SHP77 treated with DMSO at 0.1 percent for 48 hours (cell line): ENCODE results near the gene SNRPA1.

Experiments used
- DNase-seq: peaks from one replicate; lab custom pipeline; 2025; lab: John Stamatoyannopoulos, UW

SNRPA1 gene

GRCh38 chr15:101242160-101242998 is 52.7 kb downstream of the SNRPA1 start:
- DNase-seq = no peak

GRCh38 chr15:101240358-101240757 is 54.7 kb downstream of the SNRPA1 start:
- DNase-seq = no peak

- DNase-seq = no peak
Observed at GRCh38 chr15:101239724-101240136, 55.3 kb downstream of the SNRPA1 start.

GRCh38 chr15:101237251-101237650 is 57.8 kb downstream of the SNRPA1 start:
- DNase-seq = no peak

GRCh38 chr15:101233651-101234280 is 61.3 kb downstream of the SNRPA1 start:
- DNase-seq = no peak

- DNase-seq = no peak
Observed at GRCh38 chr15:101232677-101233076, 62.4 kb downstream of the SNRPA1 start.
